Ovary (tissue), 9 donors: ENCODE data around the gene ANKRD1. TPM values are rescaled to one million over a fixed set of nuclear protein-coding genes. Genes with fewer than 3 reads are reported as not detected.
"Not testable (repeated sequence)": the region's sequence is repeated elsewhere in the genome, so short reads cannot be mapped to it uniquely, and the experiment has no call there.

Source experiments
- DNase-seq, 5 donors: peaks; one replicate each; pipeline ENCODE4 v3.0.0-alpha.2; 2019 to 2020
- H3K27ac ChIP-seq, 2 donors: fragments of 200-600 bp; one replicate each; pipeline versions ENCODE4 v1.5.1 to v1.8.0; 2019 to 2022
- H3K27me3 ChIP-seq: fragments of 200-600 bp; one replicate; pipeline ENCODE4 v1.8.0; 2022
- H3K36me3 ChIP-seq: fragments of 200-600 bp; sonication (generic); one replicate; pipeline ENCODE4 v1.5.1; 2019
- H3K4me1 ChIP-seq: one replicate; pipeline ENCODE4 v1.8.1; 2013; ENCODE audit warnings: mild to moderate bottlenecking, moderate library complexity; ENCODE audit not compliant: insufficient read depth
- H3K4me3 ChIP-seq: fragments of 200-600 bp; sonication (generic); one replicate; pipeline ENCODE4 v1.5.1; 2017
- H3K9me3 ChIP-seq, 2 donors: fragments of 200-600 bp in 1 of 2; sonication (generic) in 1 of 2; one replicate each; pipeline versions ENCODE4 v1.5.1 to v1.8.1; 2013 to 2019; ENCODE audit warnings: mild to moderate bottlenecking in 1 of 2, moderate library complexity in 1 of 2
- EP300 ChIP-seq: sonication (generic); formaldehyde crosslinking; IDR thresholded peaks from one replicate; pipeline ENCODE4 v1.6.1; 2017; ENCODE audit warnings: antibody characterized with exemption
- POLR2A ChIP-seq: fragments of 450-650 bp; IDR thresholded peaks from one replicate; pipeline ENCODE4 v1.6.1; 2017; ENCODE audit warnings: antibody characterized with exemption, mild to moderate bottlenecking, moderate library complexity
- WGBS, 3 donors: extraction: QIAGEN DNeasy Blood & Tissue Kit in 1 of 3; methylation state at CpG; one replicate each; pipeline versions ENCODE4 v1.1.5 to v1.1.7; 2013 to 2017; 5-methylcytosine and 5-hydroxymethylcytosine counted together
- intact Hi-C, 4 donors: fragments of 100-400 bp; cut with DNase I; formaldehyde crosslinking; loops; one replicate each; pipeline versions ENCODE4 v1.11.0 to v1.15.1; 2022 to 2023
- polyA plus RNA-seq, 2 donors: library from polyadenylated mRNA; stranded (reverse); fragments of 200-250 nt in 1 of 2; fragments of 350-450 nt in 1 of 2; fragmentation: Illumina TruSeq in 1 of 2; extraction: RNeasy Lipid Tissue Mini Kit (QIAGEN cat#74804) in 1 of 2; gene quantifications; one replicate each; pipeline ENCODE4 v1.2.3, GENCODE V29; 2013 to 2014
- total RNA-seq, 7 donors: library from RNA; depleted of rRNA in 2 of 7; stranded (reverse); fragments of >200 nt in 2 of 7; fragmentation: NEBNext Ultra II Directional in 3 of 7; extraction: Animal tissue kit (Norgen Biotek cat#: 25700) in 3 of 7; gene quantifications; one replicate each; pipeline versions ENCODE4 v1.1.0 to v1.2.4, GENCODE V29; 2016 to 2023
- TF ChIP-seq, protein P1 (sequence below), 3 donors: fragments of 450-650 bp in 2 of 3; fragments of 200-600 bp in 1 of 3; IDR thresholded peaks; one replicate each; pipeline versions ENCODE4 v1.5.1 to v1.8.0; 2016 to 2022; ENCODE audit warnings: antibody characterized with exemption in 3 of 3, mild to moderate bottlenecking in 1 of 3
- donor health status: DM: no; HTN: no; CAD: no; lungs with moderate emphysema.
- donor health status: DM: no; HTN: no; CAD: no.
- donor health status: Bipolar disorder and iron deficiency.
- donor health status: DM: yes; HTN: yes; CAD: no.
- donor health status: DM: no; HTN: no; CAD: no.
- donor health status: DM: yes; HTN: yes; CAD: no.

ANKRD1 gene
- total and polyA plus RNA-seq, 9 donors: 0.27 to 0.84 (median 0.36) TPM; not detected in 4

GRCh38 chr10:90906596-90906995, 14.3 kb downstream of the ANKRD1 start:
- H3K36me3 ChIP-seq: no peaks in the 10 kb centered on the region
- no peaks in the 10 kb centered on the region for H3K4me1 ChIP-seq
- no peak overlapping the region for H3K4me3 ChIP-seq
- DNase-seq: no peak
- intact Hi-C loops: no loop called here
- H3K27ac ChIP-seq: no peak overlapping the region
- no peaks in the 10 kb centered on the region for H3K9me3 ChIP-seq
- TF ChIP-seq EP300 (no peak), POLR2A (no peak)
- TF ChIP-seq, protein P1, sequence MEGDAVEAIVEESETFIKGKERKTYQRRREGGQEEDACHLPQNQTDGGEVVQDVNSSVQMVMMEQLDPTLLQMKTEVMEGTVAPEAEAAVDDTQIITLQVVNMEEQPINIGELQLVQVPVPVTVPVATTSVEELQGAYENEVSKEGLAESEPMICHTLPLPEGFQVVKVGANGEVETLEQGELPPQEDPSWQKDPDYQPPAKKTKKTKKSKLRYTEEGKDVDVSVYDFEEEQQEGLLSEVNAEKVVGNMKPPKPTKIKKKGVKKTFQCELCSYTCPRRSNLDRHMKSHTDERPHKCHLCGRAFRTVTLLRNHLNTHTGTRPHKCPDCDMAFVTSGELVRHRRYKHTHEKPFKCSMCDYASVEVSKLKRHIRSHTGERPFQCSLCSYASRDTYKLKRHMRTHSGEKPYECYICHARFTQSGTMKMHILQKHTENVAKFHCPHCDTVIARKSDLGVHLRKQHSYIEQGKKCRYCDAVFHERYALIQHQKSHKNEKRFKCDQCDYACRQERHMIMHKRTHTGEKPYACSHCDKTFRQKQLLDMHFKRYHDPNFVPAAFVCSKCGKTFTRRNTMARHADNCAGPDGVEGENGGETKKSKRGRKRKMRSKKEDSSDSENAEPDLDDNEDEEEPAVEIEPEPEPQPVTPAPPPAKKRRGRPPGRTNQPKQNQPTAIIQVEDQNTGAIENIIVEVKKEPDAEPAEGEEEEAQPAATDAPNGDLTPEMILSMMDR (IDR thresholded peaks at IDR 0.05): no peak
- 39 to 54% (median 53%) methylated on average over 1 of the region's 1 CpG for WGBS, 3 donors
- H3K27me3 ChIP-seq: no peaks in the 10 kb centered on the region

GRCh38 chr10:90905925-90906324, 15.0 kb downstream of the ANKRD1 start:
- TF ChIP-seq, protein P1 (IDR thresholded peaks at IDR 0.05): no peak
- TF ChIP-seq EP300 (no peak), POLR2A (no peak)
- Histone ChIP-seq H3K36me3 (no peaks in the 10 kb centered on the region), H3K9me3 (no peaks in the 10 kb centered on the region), H3K27me3 (no peaks in the 10 kb centered on the region), H3K4me3 (no peak overlapping the region), H3K27ac (no peak overlapping the region), H3K4me1 (no peaks in the 10 kb centered on the region)
- 80 to 94% (median 89%) methylated on average over 1 of the region's 1 CpG for WGBS, 3 donors
- intact Hi-C loops: no loop called here
- DNase-seq: no peak

DNA sequence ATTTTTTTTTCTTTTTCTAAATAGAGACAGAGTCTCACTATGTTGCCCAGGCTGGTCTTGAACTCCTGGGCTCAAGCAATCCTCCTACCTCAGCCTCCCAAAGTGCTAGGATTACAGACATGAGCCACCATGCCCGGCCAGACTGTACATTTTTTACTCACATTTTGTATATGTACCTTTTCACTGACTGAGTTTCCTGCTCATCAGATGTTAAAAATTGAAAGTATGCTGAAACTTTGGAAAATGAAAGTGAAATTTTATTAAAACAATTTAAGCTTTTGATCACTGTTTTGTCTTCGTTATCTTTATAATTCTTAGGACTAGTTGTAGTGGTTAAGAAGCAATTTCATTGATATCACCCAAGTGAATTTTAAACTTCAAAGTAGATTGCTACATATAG, 24.0 kb downstream of the ANKRD1 start:
- H3K36me3 ChIP-seq, intact Hi-C loops, H3K9me3 ChIP-seq, H3K4me1 ChIP-seq, H3K27me3 ChIP-seq, H3K4me3 ChIP-seq, H3K27ac ChIP-seq, DNase-seq: not testable (repeated sequence)
- WGBS, 3 donors: 61 to 70% (median 70%) methylated on average over 2 of the region's 2 CpGs

DNA sequence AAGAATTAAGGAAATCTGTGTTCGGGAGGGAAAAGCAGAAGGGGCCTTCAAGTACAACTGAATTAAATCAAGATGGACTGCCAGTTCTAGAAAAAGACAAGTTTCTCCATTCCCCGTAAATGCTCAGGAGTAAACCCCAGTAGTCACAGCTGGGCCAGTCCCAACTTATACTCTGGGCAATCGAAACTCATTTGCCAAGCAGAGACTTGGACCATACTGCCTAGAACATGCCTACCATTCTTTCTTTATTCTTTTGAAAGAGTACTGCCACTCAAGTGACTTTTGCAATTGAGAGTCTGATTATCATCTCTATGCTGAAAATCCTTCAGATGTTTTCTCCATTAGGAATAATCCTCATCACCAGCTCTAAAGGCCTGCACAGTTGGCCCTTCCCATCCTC, 27.7 kb downstream of the ANKRD1 start:
- no peaks in the 10 kb centered on the region for H3K4me1 ChIP-seq
- no peak overlapping the region for H3K4me3 ChIP-seq
- intact Hi-C loops: no loop called here
- no peaks in the 10 kb centered on the region for H3K36me3 ChIP-seq
- no peak for DNase-seq
- H3K27me3 ChIP-seq: no peaks in the 10 kb centered on the region
- no peaks in the 10 kb centered on the region for H3K9me3 ChIP-seq
- WGBS, 3 donors: 93 to 98% (median 96%) methylated on average over 3 of the region's 3 CpGs
- TF ChIP-seq POLR2A (no peak), EP300 (no peak)
- TF ChIP-seq, protein P1 (IDR thresholded peaks at IDR 0.05): no peak
- H3K27ac ChIP-seq: no peak overlapping the region

DNA sequence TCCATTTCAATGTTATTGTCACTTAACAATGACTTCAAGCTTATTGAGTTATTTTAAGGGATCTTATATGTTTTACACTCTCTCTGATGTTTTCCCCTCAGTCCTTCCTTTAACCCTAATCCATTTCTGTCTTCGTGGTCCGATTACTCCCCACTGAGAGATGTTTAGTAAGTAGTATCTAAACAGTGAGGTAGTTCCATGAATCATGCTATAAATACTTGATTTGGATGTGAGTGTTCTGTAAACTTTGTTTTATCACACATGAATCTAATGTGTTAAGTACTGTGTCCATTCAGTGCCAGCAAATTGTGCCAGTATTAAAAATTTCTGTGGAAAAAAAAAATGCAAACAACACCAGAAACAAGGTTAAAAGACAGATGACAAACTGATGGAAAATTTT, 30.5 kb downstream of the ANKRD1 start:
- no peak for TF ChIP-seq EP300
- TF ChIP-seq, protein P1 (IDR thresholded peaks at IDR 0.05): no peak
- no peak for TF ChIP-seq POLR2A
- WGBS, 3 donors: 71 to 88% (median 75%) methylated on average over 2 of the region's 2 CpGs
- no peak overlapping the region for H3K27ac ChIP-seq
- H3K27me3 ChIP-seq: no peaks in the 10 kb centered on the region
- no peaks in the 10 kb centered on the region for H3K4me1 ChIP-seq
- H3K9me3 ChIP-seq: no peaks in the 10 kb centered on the region
- H3K36me3 ChIP-seq: no peaks in the 10 kb centered on the region
- DNase-seq: no peak
- H3K4me3 ChIP-seq: no peak overlapping the region
- intact Hi-C loops: no loop called here
